ENCODE data around the gene UCKL1.

DNA sequence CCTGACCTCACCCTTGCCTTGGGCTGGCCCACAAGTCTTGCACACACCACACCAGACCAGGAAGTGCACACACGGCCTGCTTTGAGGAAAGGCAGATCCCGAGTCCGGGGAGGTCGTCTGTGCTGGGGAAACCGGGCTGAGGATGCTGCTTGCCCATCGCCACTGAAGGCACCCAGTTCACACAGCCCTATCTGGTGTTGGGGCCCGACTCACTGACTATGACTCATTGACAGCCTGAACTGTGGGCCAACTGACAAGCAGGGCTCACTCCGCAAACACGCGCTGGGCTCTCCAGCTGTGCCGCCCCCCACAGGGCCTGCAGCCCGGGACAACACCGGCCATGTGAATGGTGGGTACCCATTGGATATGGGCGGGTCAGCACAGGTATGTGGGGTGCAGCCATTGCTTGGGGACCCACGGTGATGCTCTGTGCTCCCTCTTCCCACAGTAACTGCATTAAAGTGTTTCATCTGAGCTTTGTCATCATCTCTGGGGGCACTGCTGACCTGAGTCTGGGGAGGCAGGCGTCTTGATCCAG lies 21.6 kb upstream of the UCKL1 start:
- TF ChIP-seq, protein P1, sequence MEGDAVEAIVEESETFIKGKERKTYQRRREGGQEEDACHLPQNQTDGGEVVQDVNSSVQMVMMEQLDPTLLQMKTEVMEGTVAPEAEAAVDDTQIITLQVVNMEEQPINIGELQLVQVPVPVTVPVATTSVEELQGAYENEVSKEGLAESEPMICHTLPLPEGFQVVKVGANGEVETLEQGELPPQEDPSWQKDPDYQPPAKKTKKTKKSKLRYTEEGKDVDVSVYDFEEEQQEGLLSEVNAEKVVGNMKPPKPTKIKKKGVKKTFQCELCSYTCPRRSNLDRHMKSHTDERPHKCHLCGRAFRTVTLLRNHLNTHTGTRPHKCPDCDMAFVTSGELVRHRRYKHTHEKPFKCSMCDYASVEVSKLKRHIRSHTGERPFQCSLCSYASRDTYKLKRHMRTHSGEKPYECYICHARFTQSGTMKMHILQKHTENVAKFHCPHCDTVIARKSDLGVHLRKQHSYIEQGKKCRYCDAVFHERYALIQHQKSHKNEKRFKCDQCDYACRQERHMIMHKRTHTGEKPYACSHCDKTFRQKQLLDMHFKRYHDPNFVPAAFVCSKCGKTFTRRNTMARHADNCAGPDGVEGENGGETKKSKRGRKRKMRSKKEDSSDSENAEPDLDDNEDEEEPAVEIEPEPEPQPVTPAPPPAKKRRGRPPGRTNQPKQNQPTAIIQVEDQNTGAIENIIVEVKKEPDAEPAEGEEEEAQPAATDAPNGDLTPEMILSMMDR (conservative IDR thresholded peaks at IDR 0.05; ENCODE audit: low read length) = no peak
- no peak for TF ChIP-seq EZH2phosphoT487 (IDR thresholded peaks at IDR 0.05; ENCODE audit: borderline replicate concordance)
